Suprapubic skin (tissue), 4 donors: ENCODE measurements around the gene SCAMP2.

Experiments used
- CTCF ChIP-seq, 2 donors: fragments of 200-600 bp in 1 of 2; fragments of 450-650 bp in 1 of 2; sonication (generic) in 1 of 2; IDR thresholded peaks; one replicate each; pipeline ENCODE4 v1.5.1; 2016 to 2019; ENCODE audit warnings: antibody characterized with exemption in 2 of 2, mild to moderate bottlenecking in 1 of 2, moderate library complexity in 1 of 2
- EP300 ChIP-seq: sonication (generic); formaldehyde crosslinking; IDR thresholded peaks from one replicate; pipeline ENCODE4 v1.6.1; 2017; ENCODE audit warnings: antibody characterized with exemption
- POLR2A ChIP-seq, 2 donors: fragments of 450-650 bp; IDR thresholded peaks; one replicate each; pipeline ENCODE4 v1.6.1; 2017; ENCODE audit warnings: antibody characterized with exemption in 2 of 2, mild to moderate bottlenecking in 2 of 2, moderate library complexity in 2 of 2
- POLR2AphosphoS5 ChIP-seq, 3 donors: sonication (generic); formaldehyde crosslinking; IDR thresholded peaks; one replicate each; pipeline ENCODE4 v1.6.1; 2017; ENCODE audit warnings: antibody characterized with exemption in 3 of 3

- TF ChIP-seq POLR2A (IDR thresholded peaks at IDR 0.05) (no peak), EP300 (no peak), CTCF (IDR thresholded peaks at IDR 0.05) (no peak), POLR2AphosphoS5 (IDR thresholded peaks at IDR 0.05) (no peak)
These were observed 43.2 kb downstream of the SCAMP2 start for GRCh38 chr15:74829991-74830390.
